Breast epithelium (tissue), 3 donors: ENCODE data around the gene BACH2.

Experiments
- POLR2AphosphoS5 ChIP-seq, 3 donors: sonication (generic); formaldehyde crosslinking; IDR thresholded peaks; one replicate each; pipeline ENCODE4 v1.6.1; 2017; ENCODE audit warnings: antibody characterized with exemption in 3 of 3
- TF ChIP-seq, protein P1 (sequence below), 3 donors: fragments of 450-650 bp; IDR thresholded peaks; one replicate each; pipeline ENCODE4 v1.5.1; 2016 to 2017; ENCODE audit warnings: antibody characterized with exemption in 3 of 3, mild to moderate bottlenecking in 3 of 3, moderate library complexity in 3 of 3

DNA sequence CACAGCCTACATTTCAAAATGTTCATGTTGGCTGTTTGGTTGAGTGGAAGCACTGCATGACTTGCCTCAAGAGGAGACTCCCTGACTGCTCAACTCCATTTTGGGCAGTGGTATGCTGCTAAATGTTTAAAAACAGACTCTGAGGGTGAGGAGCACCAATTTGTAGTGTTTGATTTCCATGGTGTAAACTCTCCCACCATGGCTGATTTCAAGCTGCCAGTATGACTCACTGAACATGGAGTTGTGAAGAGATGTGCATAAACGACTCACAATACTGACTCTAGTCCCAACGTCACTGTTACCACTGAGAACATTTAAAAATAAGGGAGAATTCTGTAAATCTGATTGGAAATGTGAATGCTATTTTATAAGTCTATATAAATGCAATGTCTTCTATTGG, 70.4 kb downstream of the BACH2 start:
- TF ChIP-seq, protein P1, sequence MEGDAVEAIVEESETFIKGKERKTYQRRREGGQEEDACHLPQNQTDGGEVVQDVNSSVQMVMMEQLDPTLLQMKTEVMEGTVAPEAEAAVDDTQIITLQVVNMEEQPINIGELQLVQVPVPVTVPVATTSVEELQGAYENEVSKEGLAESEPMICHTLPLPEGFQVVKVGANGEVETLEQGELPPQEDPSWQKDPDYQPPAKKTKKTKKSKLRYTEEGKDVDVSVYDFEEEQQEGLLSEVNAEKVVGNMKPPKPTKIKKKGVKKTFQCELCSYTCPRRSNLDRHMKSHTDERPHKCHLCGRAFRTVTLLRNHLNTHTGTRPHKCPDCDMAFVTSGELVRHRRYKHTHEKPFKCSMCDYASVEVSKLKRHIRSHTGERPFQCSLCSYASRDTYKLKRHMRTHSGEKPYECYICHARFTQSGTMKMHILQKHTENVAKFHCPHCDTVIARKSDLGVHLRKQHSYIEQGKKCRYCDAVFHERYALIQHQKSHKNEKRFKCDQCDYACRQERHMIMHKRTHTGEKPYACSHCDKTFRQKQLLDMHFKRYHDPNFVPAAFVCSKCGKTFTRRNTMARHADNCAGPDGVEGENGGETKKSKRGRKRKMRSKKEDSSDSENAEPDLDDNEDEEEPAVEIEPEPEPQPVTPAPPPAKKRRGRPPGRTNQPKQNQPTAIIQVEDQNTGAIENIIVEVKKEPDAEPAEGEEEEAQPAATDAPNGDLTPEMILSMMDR (IDR thresholded peaks at IDR 0.05) = no peak
- no peak for TF ChIP-seq POLR2AphosphoS5 (IDR thresholded peaks at IDR 0.05)
